Right atrium auricular region (tissue), 2 donors: ENCODE data around the gene COL11A1. TPM values are rescaled to one million over a fixed set of nuclear protein-coding genes. Genes with fewer than 3 reads are reported as not detected.

ENCODE experiments used
- DNase-seq: peaks from one replicate; pipeline ENCODE4 v3.0.0-alpha.2; 2019; ENCODE audit warnings: low spot score
- H3K27ac ChIP-seq, 2 donors: fragments of 200-600 bp; sonication (generic); 1 replicate in 1 of 2; 2 replicates in 1 of 2; pipeline ENCODE4 v1.5.1; 2016 to 2019
- H3K27me3 ChIP-seq, 2 donors: fragments of 200-600 bp; sonication (generic); one replicate each; pipeline versions ENCODE4 v1.5.1 to v1.6.0; 2017 to 2019
- H3K36me3 ChIP-seq: fragments of 200-600 bp; sonication (generic); one replicate; pipeline ENCODE4 v1.5.1; 2016
- H3K4me1 ChIP-seq, 2 donors: fragments of 200-600 bp; sonication (generic); one replicate each; pipeline versions ENCODE4 v1.5.1 to v1.6.0; 2017 to 2019
- H3K4me3 ChIP-seq, 2 donors: fragments of 200-600 bp; sonication (generic); 1 replicate in 1 of 2; 2 replicates in 1 of 2; pipeline ENCODE4 v1.5.1; 2017 to 2019; ENCODE audit warnings: mild to moderate bottlenecking in 1 of 2, moderate library complexity in 1 of 2
- H3K9me3 ChIP-seq, 2 donors: fragments of 200-600 bp; sonication (generic); one replicate each; pipeline ENCODE4 v1.5.1; 2019
- CTCF ChIP-seq, 2 donors: fragments of 200-600 bp; sonication (generic); IDR thresholded peaks; one replicate each; pipeline ENCODE4 v1.5.1; 2019; ENCODE audit warnings: antibody characterized with exemption in 2 of 2
- total RNA-seq, 2 donors: library from RNA; depleted of rRNA; stranded (reverse); fragments of >200 nt; gene quantifications; one replicate each; pipeline ENCODE4 v1.1.0, GENCODE V29; 2016

Gene COL11A1
- total RNA-seq, 2 donors from 2014 or later, result 0.71 TPM; not detected in 1

GRCh38 chr1:103025858-103026409, 82.4 kb downstream of the COL11A1 start:
- H3K27ac ChIP-seq, result no peak overlapping the region

GRCh38 chr1:103024051-103024450, 84.3 kb downstream of the COL11A1 start:
- no peak for TF ChIP-seq CTCF (IDR thresholded peaks at IDR 0.05)
- no peaks in the 10 kb centered on the region for H3K9me3 ChIP-seq
- H3K27ac ChIP-seq, result no peak overlapping the region
- no peaks in the 10 kb centered on the region for H3K36me3 ChIP-seq
- H3K4me1 ChIP-seq, result no peaks in the 10 kb centered on the region
- no peaks in the 10 kb centered on the region for H3K27me3 ChIP-seq
- no peak for DNase-seq
- H3K4me3 ChIP-seq, result no peak overlapping the region

More at GRCh38 chr1:103025858-103026409, 82.4 kb downstream of the COL11A1 start:
- TF ChIP-seq CTCF (IDR thresholded peaks at IDR 0.05), result no peak
- no peaks in the 10 kb centered on the region for H3K9me3 ChIP-seq
- H3K4me3 ChIP-seq, result no peak overlapping the region
- DNase-seq, result no peak
- no peaks in the 10 kb centered on the region for H3K36me3 ChIP-seq
- H3K27me3 ChIP-seq, result no peaks in the 10 kb centered on the region
- no peaks in the 10 kb centered on the region for H3K4me1 ChIP-seq

- no peaks in the 10 kb centered on the region for H3K36me3 ChIP-seq
- H3K4me1 ChIP-seq, result no peaks in the 10 kb centered on the region
- H3K27ac ChIP-seq, result no peak overlapping the region
- DNase-seq, result no peak
- no peaks in the 10 kb centered on the region for H3K9me3 ChIP-seq
- no peak overlapping the region for H3K4me3 ChIP-seq
- no peak for TF ChIP-seq CTCF (IDR thresholded peaks at IDR 0.05)
- H3K27me3 ChIP-seq, result no peaks in the 10 kb centered on the region
Measured at GRCh38 chr1:103002005-103002404, 106.3 kb downstream of the COL11A1 start.

GRCh38 chr1:102978874-102979273, 129.4 kb downstream of the COL11A1 start:
- Histone ChIP-seq H3K4me3 (no peak overlapping the region), H3K4me1 (no peaks in the 10 kb centered on the region), H3K27ac (no peak overlapping the region), H3K27me3 (no peaks in the 10 kb centered on the region), H3K9me3 (no peaks in the 10 kb centered on the region), H3K36me3 (no peaks in the 10 kb centered on the region)
- no peak for DNase-seq
- no peak for TF ChIP-seq CTCF (IDR thresholded peaks at IDR 0.05)

GRCh38 chr1:102977292-102977691, 131.0 kb downstream of the COL11A1 start:
- H3K36me3 ChIP-seq, result no peaks in the 10 kb centered on the region
- H3K27me3 ChIP-seq, result no peaks in the 10 kb centered on the region
- no peaks in the 10 kb centered on the region for H3K9me3 ChIP-seq
- no peak overlapping the region for H3K27ac ChIP-seq
- no peak for TF ChIP-seq CTCF (IDR thresholded peaks at IDR 0.05)
- no peak overlapping the region for H3K4me3 ChIP-seq
- DNase-seq, result no peak
- H3K4me1 ChIP-seq, result no peaks in the 10 kb centered on the region

GRCh38 chr1:102970496-102971078, 137.7 kb downstream of the COL11A1 start:
- no peaks in the 10 kb centered on the region for H3K27me3 ChIP-seq
- no peaks in the 10 kb centered on the region for H3K9me3 ChIP-seq
- no peak overlapping the region for H3K4me3 ChIP-seq
- DNase-seq, result no peak
- no peaks in the 10 kb centered on the region for H3K36me3 ChIP-seq
- no peaks in the 10 kb centered on the region for H3K4me1 ChIP-seq
- peak in 1 of 2 donors; percentile 53 for TF ChIP-seq CTCF (IDR thresholded peaks at IDR 0.05)
- no peak overlapping the region for H3K27ac ChIP-seq
